GM18502 (cell line): ENCODE results near the gene ZNF574.

Source experiments
- ATAC-seq: cut with Tn5 transposase; IDR thresholded peaks from one replicate; pipeline ENCODE4 v1.9.1; 2021; ENCODE audit warnings: mild to moderate bottlenecking; ENCODE audit not compliant: unreplicated experiment, poor library complexity

The ZNF574 gene

DNA sequence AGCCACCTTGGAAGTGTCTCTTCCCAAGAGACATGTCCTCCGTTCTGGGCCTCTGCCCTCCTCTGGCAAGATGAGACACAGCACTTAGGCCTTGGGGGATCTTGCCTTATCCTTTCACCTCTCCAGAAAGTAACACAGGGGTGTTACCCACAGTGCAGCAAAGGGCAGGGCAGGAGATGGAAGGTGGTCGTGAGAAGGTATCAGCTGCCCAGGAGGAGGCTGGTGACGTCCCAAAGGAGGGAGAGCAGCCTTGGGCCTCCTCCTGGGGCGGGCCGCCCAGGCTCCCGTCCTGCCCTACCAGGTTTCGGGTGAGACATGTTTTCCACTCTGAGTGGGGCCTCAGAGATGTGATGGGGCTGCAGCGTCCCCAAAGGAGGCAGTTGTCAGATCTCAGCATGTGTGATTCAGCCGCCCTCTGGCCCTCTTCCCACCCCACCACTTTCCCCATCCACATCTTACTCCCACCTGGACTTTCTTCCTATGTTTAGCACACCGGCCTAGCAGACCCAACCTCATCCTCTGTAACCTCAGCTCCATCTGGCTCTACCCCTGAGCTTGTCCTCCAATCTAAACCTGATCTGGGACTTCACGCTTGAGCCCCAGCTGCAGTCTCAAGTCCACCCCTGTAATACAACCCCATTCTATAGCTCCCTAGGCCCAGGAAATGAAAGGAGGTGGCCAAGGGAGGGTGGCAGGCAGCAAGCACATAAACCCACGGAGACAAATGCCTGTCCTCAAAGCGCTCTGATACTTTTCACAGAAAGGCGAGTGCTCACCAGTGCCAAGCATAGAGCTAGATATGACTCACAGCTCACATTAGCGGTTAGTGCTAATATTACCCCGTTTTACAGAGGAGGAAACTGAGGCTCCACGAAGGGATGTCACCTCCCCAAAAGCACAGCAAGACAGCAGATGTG, 47.0 kb downstream of the ZNF574 start:
- no peak for ATAC-seq

DNA sequence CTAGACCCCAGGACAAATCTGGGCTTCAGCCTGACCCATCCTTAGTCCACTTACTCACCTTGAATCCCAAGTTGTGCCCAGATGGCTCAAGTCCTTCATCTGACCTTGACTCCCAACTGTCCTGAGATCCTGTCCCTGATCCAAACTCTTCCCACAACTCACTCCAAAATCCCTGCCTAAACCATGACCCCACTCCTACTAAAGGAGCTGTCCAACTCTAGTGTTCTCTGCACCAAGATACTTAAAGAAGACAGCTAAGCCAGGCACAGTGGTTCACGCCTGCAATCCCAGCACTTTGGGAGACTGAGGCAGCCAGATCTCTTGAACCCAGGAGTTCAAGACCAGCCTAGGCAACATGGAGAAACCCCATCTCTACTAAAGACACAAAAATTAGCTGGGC, 47.8 kb downstream of the ZNF574 start:
- ATAC-seq = no peak

DNA sequence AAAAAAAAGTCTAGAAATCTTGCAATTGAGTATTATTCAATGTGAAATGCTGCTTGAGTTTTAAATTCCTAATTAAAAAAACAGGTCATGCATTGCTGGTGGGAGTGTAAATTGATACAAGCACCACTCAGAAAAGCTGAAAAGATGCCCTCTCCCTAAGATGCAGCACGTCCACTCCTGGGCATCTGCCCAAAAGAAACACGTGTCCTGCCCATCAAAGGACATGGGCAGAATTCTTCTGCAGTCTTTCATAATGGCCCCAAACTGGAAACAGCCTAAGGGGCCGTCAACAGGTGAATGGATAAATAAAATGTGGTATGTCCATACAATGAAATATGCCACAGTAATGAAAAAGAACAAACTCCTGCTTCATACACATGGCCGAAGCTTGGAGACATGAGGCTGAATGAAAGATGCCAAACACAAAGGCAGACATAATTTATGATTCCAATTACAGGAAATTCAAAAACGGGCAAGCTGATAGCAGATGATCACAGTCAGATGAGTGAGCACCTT, 48.5 kb downstream of the ZNF574 start:
- ATAC-seq = no peak

DNA sequence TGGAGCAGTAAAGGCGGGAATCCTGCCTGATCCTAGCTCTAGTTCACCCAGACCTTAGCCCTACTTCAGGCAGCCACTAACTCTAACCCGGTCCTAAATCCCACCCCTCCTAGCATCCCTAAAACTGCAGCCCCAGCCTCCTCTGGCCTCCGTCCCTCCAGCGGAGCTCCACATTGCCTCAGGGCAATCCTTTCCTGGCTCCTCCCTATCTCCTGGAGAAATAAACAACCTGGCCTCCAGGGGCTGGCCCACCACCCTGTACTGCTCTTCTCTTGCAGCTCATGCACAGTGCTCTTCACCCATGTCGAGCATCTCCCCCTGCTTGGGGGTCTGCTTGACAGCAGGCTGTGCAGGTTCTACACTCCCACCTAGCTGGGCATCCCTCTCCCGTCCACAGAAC, 49.6 kb downstream of the ZNF574 start:
- ATAC-seq = no peak

DNA sequence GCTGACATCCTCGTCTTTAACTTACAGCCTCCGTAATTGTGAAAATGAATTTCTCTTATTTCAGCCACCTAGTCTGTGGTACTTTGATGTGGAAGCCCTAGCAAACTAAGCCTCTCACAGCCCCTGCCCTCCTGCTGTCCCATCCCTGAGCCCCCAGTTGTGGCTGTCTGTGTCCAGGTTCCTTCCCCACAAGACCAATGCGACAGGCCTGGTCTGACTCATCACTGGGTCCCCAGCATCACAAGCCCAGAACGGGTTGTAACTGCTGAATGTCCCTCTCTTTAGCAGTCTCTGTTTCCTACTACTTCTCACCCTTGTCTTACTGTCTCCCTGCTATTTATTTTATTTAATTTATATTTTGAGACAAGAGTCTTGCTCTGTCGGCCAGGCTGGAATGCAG, 50.6 kb downstream of the ZNF574 start:
- no peak for ATAC-seq

DNA sequence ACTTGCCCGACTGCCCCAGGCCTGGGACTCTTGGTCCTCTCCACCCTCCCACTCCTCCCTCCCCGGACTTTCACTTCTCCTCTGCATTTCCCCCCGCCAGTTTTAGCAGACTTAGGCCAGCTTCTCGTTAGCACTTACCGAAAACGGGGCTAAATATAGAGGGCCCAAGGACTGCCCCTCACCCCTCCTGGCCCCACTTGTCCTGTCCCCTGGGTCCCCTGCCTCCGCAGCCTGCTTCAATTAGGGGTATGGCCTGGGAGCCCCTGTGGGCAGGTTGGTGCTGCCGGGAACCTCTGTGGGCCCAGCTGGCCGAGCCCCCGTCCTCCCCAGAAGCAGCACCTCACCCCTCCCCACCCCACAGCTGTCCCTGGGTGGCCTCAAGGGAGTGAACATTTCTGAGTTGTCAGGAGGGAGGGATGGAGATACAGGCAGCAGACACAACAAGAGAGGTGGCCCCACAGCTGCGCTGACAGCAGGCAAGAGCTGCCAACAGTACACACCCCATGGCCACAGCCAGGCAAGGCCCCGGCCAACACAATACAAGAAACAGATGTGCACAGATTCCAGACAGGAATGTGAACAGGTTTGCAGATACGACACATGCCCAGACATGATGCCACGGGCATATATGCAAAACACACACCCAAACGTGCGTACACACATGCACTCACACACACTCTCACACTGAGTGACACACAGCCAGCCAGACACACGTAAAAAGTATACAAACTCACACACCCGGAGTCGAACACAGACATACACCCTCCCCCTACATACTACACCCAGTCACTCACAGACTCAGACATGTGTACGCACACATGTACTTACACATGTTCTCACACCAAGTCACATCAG, 53.7 kb downstream of the ZNF574 start:
- ATAC-seq = peak; percentile 49

DNA sequence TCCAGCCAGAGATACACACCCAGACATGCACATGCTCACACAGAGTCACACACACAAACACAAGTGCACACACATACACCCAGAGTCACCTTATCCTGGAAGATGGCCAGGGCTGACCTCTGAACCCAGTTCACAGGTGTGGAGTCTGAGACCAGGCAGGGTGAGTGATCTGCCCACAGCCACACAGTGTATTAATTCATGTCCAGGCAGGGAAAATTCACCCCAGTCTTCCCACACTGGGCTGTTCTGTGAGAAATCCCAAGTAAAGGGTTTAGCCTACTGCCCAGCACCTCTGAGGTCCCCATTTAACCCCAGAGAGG, 54.2 kb downstream of the ZNF574 start:
- ATAC-seq = no peak
